ENCODE measurements around the gene SLC8A1. TPM values are rescaled to one million over a fixed set of nuclear protein-coding genes. Genes with fewer than 3 reads are reported as not detected.

Gene SLC8A1
- 2.0 and 7.0 TPM in 2 replicates for total RNA-seq

GRCh38 chr2:40451918-40452605 lies at the start of gene SLC8A1:
Gene SLC8A1 (minus strand): TSS chr2:40452090.

